Stimulated activated memory B cell treated with anti-CD40 and anti-IgM and Interleukin-4, amounts not matched to agents 10 μg/mL and 1 μg/mL and 100 μg/mL, for 72 hours (primary cell): Measurements from ENCODE around the gene NOP58.
"Not testable (repeated sequence)": the region's sequence is repeated elsewhere in the genome, so short reads cannot be mapped to it uniquely, and the experiment has no call there.

ENCODE experiments used
- ATAC-seq: fragments of 150-1000 bp; cut with Tn5 transposase; 2 replicates; pipeline ENCODE4 v1.10.0; 2021
- H3K27ac Mint-ChIP-seq: one replicate; pipeline ENCODE4 v1.8.0; 2022; ENCODE audit warnings: mild to moderate bottlenecking, mixed read lengths
- H3K27me3 Mint-ChIP-seq: one replicate; pipeline ENCODE4 v1.8.0; 2022; ENCODE audit warnings: mixed read lengths
- H3K36me3 Mint-ChIP-seq: one replicate; pipeline ENCODE4 v1.8.0; 2022; ENCODE audit warnings: mixed read lengths
- H3K4me1 Mint-ChIP-seq: one replicate; pipeline ENCODE4 v1.8.0; 2022; ENCODE audit warnings: mixed read lengths
- H3K4me3 Mint-ChIP-seq: one replicate; pipeline ENCODE4 v1.8.0; 2022; ENCODE audit warnings: mild to moderate bottlenecking, moderate library complexity, mixed read lengths
- H3K9me3 Mint-ChIP-seq: one replicate; pipeline ENCODE4 v1.8.0; 2022; ENCODE audit warnings: mixed read lengths

NOP58 gene

DNA sequence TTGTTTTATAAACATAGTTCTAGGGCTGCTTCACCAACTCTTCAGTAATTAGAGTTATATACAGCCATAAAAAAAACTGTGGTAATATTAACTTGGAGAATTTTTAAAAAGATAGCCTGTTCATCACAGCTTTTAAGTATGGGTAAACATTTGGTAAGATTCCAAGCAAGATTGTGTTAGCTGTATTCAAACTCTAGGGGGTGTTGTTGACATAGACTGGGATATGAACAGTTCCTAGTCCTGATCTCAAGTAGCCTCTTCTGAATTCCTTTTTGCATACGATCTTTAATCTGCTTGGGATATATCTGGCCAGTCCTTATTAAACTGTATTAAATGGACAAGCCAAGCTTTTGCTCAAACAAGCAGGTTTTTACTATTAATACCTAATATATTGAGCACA is 13.4 kb downstream of the NOP58 start:
- Mint-ChIP-seq H3K4me1 (peaks cover 11% of the 10 kb centered on the region), H3K4me3 (no peak overlapping the region), H3K27me3 (no peaks in the 10 kb centered on the region), H3K27ac (peak overlapping the region; percentile 83), H3K9me3 (no peaks in the 10 kb centered on the region), H3K36me3 (peaks cover 31% of the 10 kb centered on the region)
- ATAC-seq, result no peak

DNA sequence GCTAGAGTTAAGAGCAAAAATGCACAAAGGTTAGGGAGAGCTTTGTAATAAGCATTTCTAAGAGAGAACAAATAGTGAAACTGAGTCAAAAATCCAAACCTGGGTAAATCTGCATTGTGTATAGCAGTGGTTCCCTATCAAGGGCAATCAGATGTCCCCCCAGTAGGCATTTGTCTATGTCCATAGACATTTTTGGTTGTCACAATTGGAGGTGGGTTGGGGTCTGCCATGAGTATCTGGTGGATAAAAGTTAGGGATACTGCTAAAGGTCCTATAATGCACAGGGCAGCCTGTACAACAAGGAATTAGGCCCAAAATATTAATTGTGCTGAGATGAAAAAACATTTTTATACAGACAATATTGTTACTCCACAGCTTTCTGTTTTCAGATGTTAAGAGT is 21.0 kb downstream of the NOP58 start:
- Mint-ChIP-seq H3K27me3 (no peaks in the 10 kb centered on the region), H3K9me3 (no peaks in the 10 kb centered on the region), H3K4me1 (peaks cover 5% of the 10 kb centered on the region), H3K27ac (no peak overlapping the region), H3K4me3 (no peak overlapping the region), H3K36me3 (peaks cover 33% of the 10 kb centered on the region)
- no peak for ATAC-seq

- Mint-ChIP-seq H3K27ac (no peak overlapping the region), H3K4me1 (peaks cover 5% of the 10 kb centered on the region), H3K9me3 (no peaks in the 10 kb centered on the region), H3K27me3 (no peaks in the 10 kb centered on the region), H3K36me3 (peaks cover 40% of the 10 kb centered on the region), H3K4me3 (no peak overlapping the region)
- no peak for ATAC-seq
These were observed 24.0 kb downstream of the NOP58 start for GRCh38 chr2:202289394-202290204.

DNA sequence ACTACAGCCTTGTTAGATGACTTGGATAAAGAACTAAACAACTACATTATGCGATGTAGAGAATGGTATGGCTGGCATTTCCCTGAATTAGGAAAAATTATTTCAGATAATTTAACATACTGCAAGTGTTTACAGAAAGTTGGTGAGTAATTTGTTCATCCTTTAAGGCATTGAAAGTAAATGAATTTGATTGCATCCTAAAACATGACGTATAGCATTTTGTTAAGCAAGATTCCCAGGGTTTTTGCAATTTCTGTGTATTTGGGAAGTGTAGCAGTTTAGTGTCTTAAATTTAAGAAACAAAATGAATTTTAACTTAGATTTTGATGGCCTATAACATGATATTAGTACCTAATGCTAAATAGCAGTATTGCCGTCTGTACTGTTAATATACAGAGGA is 24.8 kb downstream of the NOP58 start:
- Mint-ChIP-seq H3K4me1 (peaks cover 5% of the 10 kb centered on the region), H3K9me3 (no peaks in the 10 kb centered on the region), H3K36me3 (peaks cover 37% of the 10 kb centered on the region), H3K27ac (no peak overlapping the region), H3K27me3 (no peaks in the 10 kb centered on the region), H3K4me3 (no peak overlapping the region)
- ATAC-seq, result no peak

DNA sequence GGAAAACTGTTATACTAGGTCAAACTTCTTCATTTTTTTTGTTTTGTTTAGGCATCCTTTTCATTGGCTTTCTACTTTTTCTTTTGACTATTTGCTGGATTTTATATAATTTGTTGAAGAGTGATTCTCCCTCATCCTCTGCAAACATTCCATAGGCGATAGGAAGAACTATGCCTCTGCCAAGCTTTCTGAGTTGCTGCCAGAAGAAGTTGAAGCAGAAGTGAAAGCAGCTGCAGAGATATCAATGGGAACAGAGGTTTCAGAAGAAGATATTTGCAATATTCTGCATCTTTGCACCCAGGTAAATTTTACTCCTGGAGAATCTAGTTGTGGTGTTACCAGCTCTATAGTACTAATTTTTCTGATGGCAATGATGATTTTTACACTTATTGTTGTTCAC is 25.4 kb downstream of the NOP58 start:
- H3K4me3 Mint-ChIP-seq, result no peak overlapping the region
- H3K36me3 Mint-ChIP-seq, result peaks cover 38% of the 10 kb centered on the region
- H3K27me3 Mint-ChIP-seq, result no peaks in the 10 kb centered on the region
- ATAC-seq, result no peak
- H3K9me3 Mint-ChIP-seq, result no peaks in the 10 kb centered on the region
- H3K27ac Mint-ChIP-seq, result no peak overlapping the region
- H3K4me1 Mint-ChIP-seq, result peaks cover 5% of the 10 kb centered on the region

GRCh38 chr2:202299712-202300111 is 34.1 kb downstream of the NOP58 start:
- H3K27me3 Mint-ChIP-seq, result no peaks in the 10 kb centered on the region
- H3K27ac Mint-ChIP-seq, result peak overlapping the region; percentile 26
- H3K4me3 Mint-ChIP-seq, result no peak overlapping the region
- peak; percentile 62 for ATAC-seq
- no peaks in the 10 kb centered on the region for H3K9me3 Mint-ChIP-seq
- H3K4me1 Mint-ChIP-seq, result peaks cover 6% of the 10 kb centered on the region
- H3K36me3 Mint-ChIP-seq, result peaks cover 61% of the 10 kb centered on the region

- H3K9me3 Mint-ChIP-seq, result no peaks in the 10 kb centered on the region
- no peaks in the 10 kb centered on the region for H3K4me1 Mint-ChIP-seq
- ATAC-seq, result no peak
- no peaks in the 10 kb centered on the region for H3K27me3 Mint-ChIP-seq
- H3K4me3 Mint-ChIP-seq, result no peak overlapping the region
- no peak overlapping the region for H3K27ac Mint-ChIP-seq
- H3K36me3 Mint-ChIP-seq, result peaks cover 46% of the 10 kb centered on the region
These were observed 40.5 kb downstream of the NOP58 start for GRCh38 chr2:202306034-202306433.

GRCh38 chr2:202307690-202308089 is 42.1 kb downstream of the NOP58 start:
- Mint-ChIP-seq H3K4me3 (no peak overlapping the region), H3K27me3 (no peaks in the 10 kb centered on the region), H3K9me3 (no peaks in the 10 kb centered on the region), H3K27ac (no peak overlapping the region), H3K36me3 (peaks cover 38% of the 10 kb centered on the region), H3K4me1 (no peaks in the 10 kb centered on the region)
- ATAC-seq, result no peak

DNA sequence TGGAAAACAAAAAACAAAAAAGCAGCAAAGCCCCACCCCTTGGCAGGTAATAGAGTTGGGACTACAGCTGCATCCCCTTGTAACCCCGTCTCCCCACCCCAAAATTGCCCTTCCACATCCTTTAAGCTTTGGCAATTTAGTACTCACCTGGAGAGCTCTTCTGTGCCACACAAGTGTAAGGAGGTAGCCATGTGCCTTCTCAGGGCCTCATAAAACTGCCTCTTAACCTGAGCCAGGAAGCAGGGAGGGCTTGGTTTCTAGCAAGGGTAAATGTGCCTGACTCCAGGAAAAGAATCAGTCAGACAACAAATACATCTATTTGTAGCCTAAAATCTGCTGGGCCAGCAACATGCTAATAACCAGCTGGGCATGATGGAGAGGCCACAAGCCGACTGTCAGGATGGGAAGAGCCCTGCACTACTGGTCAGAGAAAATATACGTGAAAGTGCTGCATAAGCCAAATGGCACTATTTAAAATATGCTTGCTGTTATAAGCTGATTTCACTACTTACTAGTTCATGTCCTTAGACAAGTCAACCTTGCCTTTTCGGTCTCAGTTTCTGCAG is 46.3 kb downstream of the NOP58 start:
- H3K4me1 Mint-ChIP-seq, result no peaks in the 10 kb centered on the region
- H3K27ac Mint-ChIP-seq, result no peak overlapping the region

DNA sequence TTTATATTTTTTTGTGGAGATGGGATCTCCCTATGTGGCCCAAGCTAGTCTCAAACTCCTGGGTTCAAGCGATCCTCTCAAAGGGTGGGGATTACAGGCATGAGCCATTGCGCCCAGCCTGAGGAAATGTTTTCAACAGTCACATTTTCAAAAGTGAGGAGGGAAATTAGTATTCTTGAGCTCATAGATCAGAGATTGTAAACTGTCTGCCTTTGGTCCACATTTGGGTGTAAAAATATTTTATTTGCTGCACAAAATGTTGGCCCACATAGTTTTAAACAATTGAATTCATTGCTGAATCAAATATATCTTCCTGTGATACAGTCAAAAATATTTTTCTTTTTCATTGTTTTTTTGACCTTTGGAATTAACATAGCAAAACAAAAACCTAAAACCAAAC is 48.6 kb downstream of the NOP58 start:
- no peaks in the 10 kb centered on the region for H3K9me3 Mint-ChIP-seq

More for the DNA sequence above, 46.3 kb downstream of the NOP58 start:
- Mint-ChIP-seq H3K36me3 (peaks cover 17% of the 10 kb centered on the region), H3K27me3 (no peaks in the 10 kb centered on the region), H3K4me3 (no peak overlapping the region), H3K9me3 (no peaks in the 10 kb centered on the region)
- ATAC-seq, result no peak

DNA sequence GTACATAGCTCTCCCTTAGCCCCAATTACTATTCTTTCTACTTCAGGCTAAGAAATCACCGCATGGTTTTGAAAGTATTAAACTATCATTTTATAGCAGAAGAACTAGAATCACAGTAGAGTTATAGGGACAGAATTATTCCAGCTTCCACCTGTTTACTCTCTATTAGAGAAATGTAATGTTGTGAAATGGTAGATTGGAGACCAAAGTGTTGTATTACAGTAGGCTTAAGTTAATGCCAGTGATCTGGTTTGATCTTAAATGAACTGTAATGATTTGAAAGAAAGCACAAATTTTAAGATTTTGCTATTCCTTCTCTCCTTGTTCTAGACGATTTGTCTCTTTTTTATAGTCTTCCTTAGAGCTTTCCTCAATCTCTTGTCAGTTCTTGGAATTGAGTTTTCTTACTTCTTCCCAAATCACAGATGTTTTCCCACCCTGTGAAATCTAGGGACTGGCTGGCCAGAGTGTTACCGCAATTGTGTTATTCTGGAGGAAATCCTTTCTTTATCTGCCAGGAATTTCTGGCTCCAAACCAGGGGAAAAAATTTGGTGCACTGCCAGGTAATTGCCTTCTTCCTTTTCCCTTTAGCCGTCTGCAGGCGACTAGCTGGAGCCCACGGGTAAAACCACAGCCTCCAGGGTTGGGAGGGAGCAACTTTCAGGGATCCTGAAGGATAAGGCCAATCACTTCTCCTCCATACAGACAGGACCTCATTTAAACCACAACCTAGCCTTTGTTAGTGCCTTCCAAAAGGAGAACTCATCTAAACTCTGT is 51.7 kb downstream of the NOP58 start:
- no peak for ATAC-seq
- no peaks in the 10 kb centered on the region for H3K4me1 Mint-ChIP-seq
- no peaks in the 10 kb centered on the region for H3K9me3 Mint-ChIP-seq
- peaks cover 21% of the 10 kb centered on the region for H3K36me3 Mint-ChIP-seq
- H3K4me3 Mint-ChIP-seq, result no peak overlapping the region
- H3K27me3 Mint-ChIP-seq, result no peaks in the 10 kb centered on the region
- no peak overlapping the region for H3K27ac Mint-ChIP-seq

More for the DNA sequence above, 48.6 kb downstream of the NOP58 start:
- Mint-ChIP-seq H3K36me3 (peaks cover 28% of the 10 kb centered on the region), H3K4me1 (no peaks in the 10 kb centered on the region), H3K27me3 (no peaks in the 10 kb centered on the region), H3K4me3 (no peak overlapping the region), H3K27ac (no peak overlapping the region)
- ATAC-seq, result no peak

- H3K4me1 Mint-ChIP-seq, result not testable (repeated sequence)
These were observed 54.8 kb downstream of the NOP58 start for GRCh38 chr2:202320362-202320761.

DNA sequence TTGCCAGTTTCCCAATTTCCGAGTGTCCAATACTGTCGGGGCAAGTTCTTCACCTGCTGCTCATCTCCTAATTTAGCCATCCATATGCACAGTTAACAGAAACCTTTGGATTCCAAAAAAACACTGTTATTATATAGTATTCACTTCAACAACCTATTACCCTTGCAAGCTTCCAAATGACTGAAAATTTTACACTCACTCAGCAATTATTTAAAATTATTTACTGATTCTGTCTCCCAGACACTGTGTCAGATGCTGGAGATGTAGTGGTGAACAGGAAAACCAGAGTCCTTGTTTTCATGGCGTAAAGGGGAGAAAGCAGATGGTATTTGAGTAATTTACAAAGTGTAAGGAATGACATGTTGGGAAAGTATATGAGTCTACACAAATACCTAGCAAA is 56.9 kb downstream of the NOP58 start:
- ATAC-seq, result no peak
- Mint-ChIP-seq H3K9me3 (no peaks in the 10 kb centered on the region), H3K27ac (no peak overlapping the region), H3K4me1 (no peaks in the 10 kb centered on the region), H3K36me3 (peaks cover 58% of the 10 kb centered on the region), H3K27me3 (no peaks in the 10 kb centered on the region), H3K4me3 (no peak overlapping the region)

More at GRCh38 chr2:202320362-202320761, 54.8 kb downstream of the NOP58 start:
- not testable (repeated sequence) for H3K4me3 Mint-ChIP-seq, ATAC-seq, H3K27me3 Mint-ChIP-seq, H3K27ac Mint-ChIP-seq, H3K9me3 Mint-ChIP-seq
- peaks cover 49% of the 10 kb centered on the region for H3K36me3 Mint-ChIP-seq

GRCh38 chr2:202327858-202328257 is 62.3 kb downstream of the NOP58 start:
- peaks cover 34% of the 10 kb centered on the region for H3K36me3 Mint-ChIP-seq
- no peaks in the 10 kb centered on the region for H3K27me3 Mint-ChIP-seq
- no peak overlapping the region for H3K27ac Mint-ChIP-seq
- ATAC-seq, result no peak
- H3K4me3 Mint-ChIP-seq, result no peak overlapping the region
- no peaks in the 10 kb centered on the region for H3K9me3 Mint-ChIP-seq
- H3K4me1 Mint-ChIP-seq, result no peaks in the 10 kb centered on the region

GRCh38 chr2:202335791-202336467 is 70.4 kb downstream of the NOP58 start:
- H3K4me3 Mint-ChIP-seq, result no peak overlapping the region
- no peak overlapping the region for H3K27ac Mint-ChIP-seq
- H3K9me3 Mint-ChIP-seq, result no peaks in the 10 kb centered on the region
- ATAC-seq, result no peak
- peaks cover 4% of the 10 kb centered on the region for H3K36me3 Mint-ChIP-seq
- no peaks in the 10 kb centered on the region for H3K4me1 Mint-ChIP-seq
- no peaks in the 10 kb centered on the region for H3K27me3 Mint-ChIP-seq
